ENCODE results near the gene IL1A.

Gene IL1A

DNA sequence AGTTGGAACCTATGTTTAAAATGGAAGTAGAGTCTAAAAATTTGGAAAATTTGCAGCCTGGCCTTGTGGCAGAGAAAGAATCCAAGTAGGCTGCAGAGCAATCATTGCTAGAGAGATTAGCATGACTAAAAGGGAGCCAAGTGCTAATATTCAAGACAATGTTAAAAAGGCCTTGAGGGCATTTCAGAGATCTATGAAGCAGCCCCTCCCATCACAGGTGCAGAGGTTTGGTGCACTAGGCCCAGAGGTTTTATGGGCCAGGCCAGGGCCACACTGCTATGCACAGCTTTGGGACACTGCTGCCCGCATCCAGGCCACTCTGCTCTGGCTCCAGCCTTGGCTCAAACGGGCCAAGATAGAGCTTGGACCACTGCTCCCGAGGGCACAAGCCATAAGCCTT lies 6.7 kb upstream of the IL1A start:
- no peak for DNase-seq

DNA sequence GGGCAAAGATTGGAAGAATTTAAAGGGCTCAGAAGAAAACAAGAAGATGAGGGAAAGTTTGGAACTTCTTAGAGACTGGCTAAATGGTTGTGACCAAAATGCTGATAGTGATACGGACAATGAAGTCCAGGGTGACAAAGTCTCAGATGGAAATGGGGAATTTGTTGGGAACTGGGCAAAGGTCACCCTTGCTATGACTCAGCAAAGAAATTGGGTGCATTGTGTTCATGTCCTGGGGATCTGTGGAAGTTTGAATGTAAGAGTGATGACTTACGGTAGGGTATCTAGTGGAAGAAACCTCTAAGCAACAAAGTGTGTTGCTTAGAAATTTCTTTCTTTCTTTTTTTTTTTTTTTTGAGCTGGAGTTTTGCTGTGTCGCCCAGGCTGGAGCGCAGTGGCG lies 6.0 kb upstream of the IL1A start:
- DNase-seq, result no peak

DNA sequence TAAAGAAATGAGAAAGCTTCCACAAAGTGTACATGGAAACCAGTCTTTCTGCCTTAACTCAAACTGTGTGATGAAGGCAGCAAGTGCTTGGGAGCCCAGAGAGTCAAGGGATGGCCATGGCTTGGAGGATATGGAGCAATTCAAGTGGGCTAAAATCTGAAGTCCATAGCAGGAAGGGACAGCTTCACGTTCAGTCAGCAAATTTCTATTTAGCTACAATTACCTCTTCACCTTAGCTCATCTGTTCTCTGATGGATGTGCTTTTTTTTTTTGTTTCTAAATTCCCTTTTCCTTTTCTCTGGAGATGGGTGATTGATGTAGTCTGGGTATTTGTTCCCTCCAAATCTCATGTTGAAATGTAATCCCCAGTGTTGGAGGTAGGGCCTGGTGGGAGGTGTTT lies 4.9 kb upstream of the IL1A start:
- no peak for DNase-seq

DNA sequence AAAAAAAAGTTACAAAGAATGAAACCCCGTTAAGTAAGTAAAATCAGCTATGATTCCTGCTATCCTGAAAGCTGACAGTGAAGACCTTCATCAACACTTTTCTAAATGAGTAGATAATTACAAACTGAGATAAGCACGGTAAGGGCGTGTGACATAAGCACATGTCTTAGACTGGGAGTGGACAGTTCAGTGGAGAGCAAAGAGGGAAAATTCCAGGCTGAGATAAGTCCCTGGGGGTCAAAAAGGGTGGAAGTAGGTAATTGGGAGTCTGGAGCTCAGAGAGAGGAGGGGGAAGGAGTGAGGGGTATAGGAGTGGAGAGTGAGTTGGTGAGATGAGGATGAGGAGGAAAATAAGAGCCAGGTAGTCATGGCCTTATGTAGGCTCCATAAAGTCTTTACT lies 4.4 kb upstream of the IL1A start:
- no peak for DNase-seq

DNA sequence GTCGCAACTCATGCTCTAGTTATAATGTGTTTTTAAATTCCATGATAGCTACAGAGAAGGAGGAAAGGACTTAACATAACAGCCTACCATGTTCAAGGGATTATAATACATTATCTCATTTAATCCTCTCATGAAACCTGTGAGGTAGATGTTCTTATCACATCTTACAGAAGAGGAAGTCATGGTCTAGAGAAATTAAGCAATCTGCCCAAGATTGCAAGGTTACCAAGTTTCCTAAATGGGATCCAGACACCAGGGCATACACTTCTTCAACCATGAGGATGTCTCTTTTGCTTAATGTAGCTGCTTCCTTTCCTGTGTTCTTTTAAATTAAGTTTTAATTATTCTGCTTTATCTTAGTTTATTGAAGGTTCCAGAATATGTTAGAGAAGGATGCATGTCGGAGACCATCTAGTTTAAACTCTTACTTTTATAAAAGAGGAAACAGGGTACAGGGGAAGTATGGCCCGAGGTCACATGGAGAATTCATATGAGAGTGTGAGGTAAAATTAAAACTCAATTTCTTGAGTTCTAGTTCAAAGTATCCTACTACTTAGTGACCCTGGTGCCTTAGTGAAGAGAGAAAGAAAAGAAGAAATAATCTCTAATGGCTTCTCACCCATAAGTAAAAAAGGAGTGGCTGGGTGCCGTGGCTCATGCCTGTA lies 3.6 kb upstream of the IL1A start:
- DNase-seq, result peak; percentile 76

DNA sequence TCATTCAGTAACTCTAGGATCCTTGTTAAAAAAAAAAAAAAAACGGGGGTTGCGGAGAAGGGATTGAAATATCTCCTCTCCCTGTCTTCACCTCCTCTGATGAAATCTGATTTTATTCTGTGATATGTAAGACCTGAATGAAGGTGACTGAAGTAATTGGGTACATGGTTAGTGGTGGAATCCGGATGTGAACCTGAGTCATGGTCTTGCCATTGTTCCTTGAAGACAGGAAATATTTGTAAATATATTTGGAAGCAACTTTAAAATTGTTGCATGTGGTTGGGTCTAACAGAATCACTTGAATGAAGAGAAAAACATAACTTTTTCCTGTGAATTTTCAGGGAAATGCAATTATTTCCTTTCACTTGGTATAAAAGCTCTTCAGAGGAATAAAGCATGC lies 3.0 kb upstream of the IL1A start:
- no peak for DNase-seq

DNA sequence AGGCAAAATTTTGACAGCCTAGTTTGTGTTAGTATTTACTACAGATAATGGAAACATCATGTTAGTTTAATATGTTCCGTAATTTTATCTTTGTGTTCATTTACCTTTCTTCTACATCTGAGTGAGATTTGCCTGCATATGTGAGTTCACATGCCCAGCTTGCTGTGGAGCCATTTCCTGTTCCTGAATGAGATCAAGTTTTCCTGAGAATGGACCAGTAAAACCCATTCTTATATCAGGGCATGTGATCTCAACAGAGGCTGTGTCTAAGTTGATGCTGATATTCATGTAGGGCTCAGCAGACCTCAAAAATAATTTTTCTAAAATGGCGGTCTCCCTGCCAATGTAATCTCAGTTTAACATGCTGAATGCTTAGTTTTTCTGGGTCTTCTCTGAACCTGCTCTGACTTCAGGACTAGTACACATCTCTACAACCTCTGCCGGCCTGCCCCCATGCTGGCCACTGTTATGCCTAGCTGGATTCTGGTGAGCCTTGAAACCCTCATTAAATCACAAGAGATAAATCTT lies 1.0 kb downstream of the IL1A start:
- DNase-seq, result no peak

DNA sequence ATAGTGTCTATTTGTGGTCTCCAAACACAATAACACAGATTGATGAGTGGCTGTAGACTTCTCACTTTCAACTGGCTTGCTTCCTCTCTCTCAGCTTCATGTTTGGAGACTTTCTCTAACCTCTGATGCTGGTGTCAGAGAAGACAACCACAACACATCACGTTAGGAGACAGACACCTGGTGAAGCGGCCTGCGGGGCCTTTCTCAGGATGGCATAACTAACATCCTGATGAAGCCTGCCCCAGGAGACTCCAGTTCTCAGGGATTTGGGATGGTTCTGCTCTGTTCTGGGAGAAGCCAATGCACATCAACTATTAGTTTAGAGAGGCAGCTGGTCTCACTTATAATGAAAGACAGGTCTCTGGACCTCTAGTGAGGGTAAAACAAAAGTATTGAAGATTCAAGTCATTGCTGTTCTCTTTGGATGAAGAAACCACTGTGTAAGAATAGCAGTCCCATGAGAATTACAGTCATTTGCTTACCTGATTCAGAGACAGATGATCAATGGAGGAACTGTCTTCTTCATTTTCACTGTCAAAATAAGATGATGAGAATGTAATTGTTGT lies 2.0 kb downstream of the IL1A start:
- no peak for DNase-seq

DNA sequence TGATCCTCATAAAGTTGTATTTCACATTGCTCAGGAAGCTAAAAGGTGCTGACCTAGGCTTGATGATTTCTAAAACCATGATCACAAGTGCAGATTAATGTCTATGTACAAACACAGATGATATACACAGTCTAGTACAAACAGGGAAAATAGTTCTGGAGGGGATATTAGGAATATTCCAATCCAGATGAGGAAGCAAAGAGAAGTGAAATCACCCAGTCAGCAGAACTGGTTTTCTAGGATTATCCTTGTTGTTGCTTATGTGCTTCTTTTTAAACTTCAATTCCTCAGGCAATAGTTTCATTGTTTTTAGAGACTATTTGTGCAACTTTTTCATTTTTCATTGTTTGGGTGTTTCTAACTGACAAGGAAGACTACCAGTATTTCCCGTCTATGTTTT lies 4.7 kb downstream of the IL1A start:
- no peak for DNase-seq

DNA sequence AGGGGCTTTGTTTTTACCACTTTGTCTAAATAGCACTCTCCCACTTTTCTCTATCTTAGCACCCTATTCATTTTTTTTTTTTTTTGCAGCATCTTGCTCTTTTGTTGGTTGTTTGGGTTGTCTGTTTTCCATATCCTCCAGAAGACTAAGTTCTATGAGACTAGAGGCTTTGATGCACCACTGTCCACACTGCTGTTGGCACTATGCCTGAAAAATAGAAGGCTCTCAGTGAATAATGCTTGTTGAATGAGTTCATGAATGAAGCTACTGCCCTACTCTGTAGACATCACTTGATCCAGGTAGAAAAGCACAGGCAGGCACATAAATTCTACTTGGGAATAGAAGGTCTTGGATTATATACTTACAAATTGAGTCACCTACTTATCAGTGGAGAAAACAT lies 7.3 kb downstream of the IL1A start:
- DNase-seq, result peak; percentile 26

DNA sequence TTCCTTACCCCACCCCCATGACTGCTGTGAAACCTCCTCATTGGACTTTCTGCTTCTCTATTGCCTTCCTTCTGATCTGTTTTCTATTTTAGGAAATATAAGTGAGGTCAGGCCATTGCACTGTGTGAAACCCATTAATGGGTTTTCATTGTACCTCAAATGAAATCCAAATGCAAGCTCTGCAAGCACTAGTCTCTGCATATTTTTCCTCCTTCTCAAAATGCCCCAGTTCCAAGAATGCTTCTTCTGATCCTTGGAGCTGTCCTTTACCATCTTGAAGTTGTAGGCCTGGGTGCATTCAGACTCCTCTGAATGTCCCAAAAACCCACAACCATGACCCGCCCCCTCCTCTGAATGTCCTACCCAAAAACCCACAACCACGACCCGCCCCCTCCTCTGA lies 8.2 kb downstream of the IL1A start:
- DNase-seq, result peak; percentile 24

DNA sequence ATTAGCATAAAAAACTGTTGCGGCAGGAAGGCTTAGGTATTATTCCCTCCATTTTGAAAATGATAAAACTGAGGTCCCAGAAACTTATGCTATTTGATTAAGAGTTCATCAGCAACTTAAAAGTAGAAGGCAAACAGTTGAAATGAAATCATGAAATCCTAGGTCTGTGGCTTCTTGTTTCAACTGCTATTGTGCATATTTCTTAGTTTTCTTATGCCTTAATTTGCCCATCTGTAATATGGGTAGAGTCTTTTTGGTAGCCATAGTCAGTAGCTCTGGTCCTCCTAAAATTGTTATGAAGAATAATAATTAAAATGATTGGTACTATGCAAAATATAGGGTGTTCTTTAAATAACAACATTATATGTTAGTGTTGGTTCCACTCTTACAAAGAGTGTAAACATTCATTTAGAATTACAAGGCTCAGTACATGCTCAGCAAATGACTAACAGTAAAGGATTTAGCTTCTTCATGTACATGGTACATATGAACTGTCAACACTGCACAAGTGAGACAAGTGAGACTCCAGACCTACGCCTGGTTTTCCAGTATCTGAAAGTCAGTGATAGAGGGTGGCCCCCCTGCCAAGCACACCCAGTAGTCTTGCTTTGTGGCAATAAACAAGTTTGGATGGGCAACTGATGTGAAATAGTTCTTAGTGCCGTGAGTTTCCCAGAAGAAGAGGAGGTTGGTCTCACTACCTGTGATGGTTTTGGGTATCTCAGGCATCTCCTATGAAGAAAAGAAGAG lies 9.6 kb downstream of the IL1A start:
- DNase-seq, result no peak

DNA sequence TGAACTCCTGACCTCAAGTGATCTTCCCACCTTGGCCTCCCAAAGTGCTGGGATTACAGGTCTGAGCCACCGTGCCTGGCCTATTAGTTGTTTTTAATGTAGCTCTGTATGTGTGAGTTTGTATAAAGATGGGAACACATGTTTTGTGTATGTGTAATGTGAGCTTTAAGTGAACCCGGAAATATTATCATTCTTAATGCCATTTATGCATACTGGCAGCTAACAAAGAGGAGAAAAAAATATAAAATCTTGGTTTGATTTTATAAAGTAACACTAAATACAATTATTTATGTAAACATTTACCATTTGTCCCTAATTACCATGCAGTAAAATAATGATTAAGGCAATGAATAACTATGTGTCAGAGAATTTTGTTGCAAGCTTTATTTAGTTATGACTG lies 10.7 kb downstream of the IL1A start:
- DNase-seq, result no peak

DNA sequence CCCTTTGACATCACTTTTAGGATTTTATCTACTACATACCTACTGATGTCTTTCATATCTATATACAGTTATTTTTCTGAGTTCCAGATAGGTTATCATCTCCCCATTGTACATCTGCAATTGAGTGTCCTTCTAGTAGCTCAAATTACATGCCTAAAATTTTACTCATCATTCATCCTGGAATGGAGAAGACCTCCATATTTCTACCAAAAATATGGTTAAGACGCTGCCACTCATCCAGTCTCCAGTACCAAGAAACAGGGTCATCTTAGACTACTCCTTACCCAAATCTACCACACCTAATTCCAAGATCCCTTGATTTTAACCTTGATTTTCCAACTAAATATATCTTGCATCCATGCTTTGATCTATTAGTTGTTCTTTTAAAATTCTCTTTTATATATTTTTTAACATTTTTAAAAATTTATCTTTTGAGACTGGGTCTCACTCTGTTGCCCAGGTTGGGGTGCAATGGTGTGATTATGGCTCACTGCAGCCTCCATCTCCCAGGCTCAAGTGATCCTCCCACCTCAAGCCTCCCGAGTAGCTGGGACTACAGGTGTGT lies 11.3 kb downstream of the IL1A start:
- no peak for DNase-seq

DNA sequence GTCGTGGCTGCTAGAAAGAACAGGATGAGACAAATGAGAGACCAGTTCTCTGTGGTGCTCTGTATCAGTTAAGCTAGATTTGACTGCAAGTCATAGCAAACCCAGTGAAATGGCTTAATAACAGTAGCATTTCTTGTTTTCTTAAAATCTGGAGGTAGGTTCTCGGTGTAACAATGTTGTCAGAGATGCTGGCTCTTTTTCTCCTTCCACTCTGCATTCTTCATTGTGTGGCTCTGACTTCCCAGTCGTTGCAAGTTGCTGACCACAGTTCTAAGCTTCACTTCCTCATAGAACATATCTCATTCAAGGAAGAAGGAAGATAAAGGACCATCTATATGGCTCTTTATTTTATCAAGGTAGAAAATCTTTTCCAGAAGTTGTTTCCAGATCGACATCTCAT lies 12.0 kb downstream of the IL1A start:
- peak; percentile 58 for DNase-seq

DNA sequence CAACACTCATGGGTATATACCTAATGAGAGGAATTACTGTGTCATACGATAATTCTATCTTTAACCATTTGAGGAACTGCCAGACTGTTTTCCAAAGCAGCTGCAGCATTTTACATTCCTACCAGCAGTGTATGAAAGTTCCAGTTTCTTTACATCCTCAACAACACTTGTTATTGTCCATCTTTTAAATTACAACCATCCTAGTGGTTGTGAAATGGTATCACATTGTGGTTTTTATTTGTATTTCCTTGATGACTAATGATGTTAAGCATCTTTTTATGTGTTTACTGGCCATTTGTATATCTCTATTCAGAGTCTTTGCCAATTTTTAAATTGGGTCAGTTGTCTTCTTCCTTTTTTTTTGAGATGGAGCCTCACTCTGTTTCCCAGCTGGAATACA lies 15.9 kb downstream of the IL1A start:
- peak; percentile 68 for DNase-seq

DNA sequence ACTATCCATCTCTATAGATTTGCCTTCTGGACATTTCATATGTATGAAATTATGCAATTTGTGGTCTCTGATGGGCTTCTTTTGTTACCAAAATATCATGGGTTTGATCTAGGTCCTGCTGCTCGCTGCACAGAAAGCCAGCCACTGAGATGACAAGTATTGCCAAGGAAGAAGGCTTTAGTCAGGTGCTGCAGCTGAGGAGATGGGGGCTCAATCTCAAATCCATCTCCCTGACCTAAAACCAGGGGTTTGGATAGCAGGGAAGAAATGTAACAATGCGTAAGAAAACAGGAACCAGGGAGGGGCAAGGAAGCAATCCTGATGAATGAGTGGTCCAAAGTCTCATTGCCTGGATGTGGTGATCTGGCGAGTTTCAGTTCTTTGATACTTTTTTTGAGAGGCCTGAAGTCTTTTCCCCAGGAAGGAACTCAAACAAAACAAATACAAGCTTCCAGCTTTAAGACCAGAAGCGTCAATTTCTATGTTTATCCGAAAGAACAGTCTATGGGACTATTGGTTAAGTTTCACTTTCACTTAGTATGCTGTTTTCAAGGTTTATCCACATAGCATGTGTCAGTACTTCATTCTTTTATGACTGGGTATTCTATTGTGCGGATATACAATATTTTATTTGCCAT lies 16.5 kb downstream of the IL1A start:
- peak; percentile 68 for DNase-seq

DNA sequence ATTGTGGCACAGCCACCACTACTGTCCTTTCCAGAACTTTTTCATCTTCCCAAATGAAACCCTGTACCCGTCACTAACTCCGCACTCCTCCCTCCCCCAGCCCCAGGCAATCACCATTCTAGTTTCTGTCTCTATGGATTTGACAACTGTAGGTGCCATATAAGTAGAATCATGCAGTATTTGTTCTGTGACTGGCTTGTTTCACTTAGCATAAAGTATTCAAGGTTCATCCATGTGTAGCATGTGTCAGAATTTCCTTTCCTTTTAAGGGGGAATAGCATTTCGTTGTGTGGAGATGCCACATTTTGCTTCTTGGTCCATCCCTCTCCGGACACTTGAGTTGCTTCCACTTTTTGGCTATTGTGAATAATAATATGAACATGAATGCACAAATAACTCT lies 19.0 kb downstream of the IL1A start:
- peak; percentile 55 for DNase-seq

DNA sequence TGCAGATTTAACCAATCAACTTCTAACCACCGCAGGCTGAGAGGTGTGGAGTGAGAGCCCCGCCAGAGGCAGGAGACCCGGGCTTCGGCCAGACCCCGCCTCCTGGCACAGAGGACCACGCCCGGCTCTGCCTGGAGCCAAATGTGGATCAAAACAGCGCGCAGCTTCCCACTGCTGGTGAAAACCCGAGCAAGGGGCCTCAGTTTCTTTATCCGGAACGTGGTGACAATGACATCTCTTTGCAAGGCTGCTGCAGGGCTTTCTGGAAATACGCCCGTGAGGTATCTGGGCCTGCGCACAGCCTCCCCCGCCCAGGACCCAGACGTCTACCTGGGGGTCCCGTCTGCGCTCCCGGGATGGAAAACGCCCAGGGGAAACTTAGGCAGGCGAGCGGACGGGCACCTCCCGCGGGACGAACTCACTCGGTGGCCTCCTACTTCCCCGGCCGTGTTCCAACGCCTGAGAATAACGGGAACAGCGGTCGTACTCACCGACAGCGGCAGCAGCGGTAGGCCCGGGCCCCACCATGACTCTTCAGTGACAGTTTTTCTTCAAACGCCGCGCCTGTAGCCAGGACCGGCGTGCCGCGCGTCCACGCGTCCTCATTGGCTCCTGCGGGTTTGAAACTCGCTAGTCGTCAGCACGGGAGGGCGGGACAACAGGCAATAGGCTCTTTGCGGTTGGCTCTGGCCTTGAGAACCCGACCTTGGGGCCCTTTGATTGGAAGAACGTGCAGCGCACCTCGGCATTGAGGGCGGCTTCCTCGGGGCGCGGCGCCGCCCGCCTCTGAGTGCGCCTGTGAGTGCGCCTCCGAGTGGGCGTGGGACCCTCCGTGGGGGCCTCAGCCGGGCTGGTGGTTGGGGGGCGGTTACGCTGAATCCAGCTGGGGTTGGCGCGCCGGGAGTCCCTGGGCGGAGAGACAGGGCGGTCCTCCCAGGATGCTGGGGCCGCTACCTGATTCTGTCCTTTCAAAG lies 19.9 kb downstream of the IL1A start, which contains the start of gene CKAP2L:
TSS of gene CKAP2L (minus strand) at position 539 of the 974 bp plus-strand sequence. CDS start at position 528, 11 bp downstream.
- DNase-seq, result peak; percentile 98

DNA sequence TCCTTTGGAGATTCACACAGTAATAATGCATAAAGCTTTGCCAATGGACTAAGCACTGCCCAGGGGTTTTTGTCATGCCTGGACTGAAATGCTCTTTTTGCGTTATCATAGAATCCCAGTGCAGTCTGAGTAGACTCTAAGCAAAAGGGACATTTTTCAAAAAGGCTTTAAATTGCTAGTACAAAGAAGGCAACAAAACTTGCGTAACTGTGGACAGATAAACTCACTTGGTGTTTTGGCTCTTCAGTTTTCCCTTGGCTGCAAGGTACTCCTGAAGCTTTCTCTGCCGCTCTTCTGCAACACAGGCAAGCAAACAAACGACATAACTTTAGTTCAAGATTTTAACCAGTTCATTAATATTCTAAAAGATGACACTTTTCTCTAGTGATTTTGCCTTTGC lies 22.0 kb downstream of the IL1A start:
- DNase-seq, result no peak

DNA sequence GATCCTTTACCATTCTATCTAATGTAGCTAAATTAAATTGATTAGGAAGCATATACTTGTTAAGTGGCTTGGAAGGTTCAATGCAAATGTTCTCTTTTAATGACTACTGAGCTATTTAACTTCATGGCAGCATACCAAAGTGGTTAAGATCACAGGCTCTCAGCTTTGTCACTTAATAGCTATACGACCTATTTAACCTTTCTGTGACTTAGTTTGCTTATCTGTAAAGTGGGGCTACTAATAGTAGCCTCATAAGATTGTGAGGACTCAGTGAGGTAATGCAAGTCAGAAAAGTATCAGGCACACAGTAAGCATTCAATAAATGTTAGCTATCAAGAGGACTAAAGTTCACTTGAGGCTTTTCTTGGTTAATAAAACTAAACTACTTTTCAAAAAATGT lies 24.1 kb downstream of the IL1A start:
- DNase-seq, result no peak

DNA sequence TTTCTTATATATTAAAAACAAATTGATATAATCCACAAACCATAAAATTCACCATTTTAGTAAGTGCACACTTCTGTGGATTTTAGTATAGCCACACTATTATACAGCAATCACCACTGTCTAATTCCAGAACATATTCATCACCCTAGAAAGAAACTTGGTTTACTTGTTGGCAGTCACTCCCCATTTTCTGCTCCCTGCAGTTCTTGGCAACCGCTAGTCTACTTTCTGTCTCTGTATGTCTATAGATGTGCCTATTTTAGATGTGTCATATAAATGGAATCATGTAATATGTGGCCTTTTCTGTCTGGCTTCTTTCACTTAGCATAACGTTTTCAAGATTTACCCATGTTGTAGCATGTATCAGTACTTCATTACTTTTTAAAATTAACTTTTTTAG lies 25.6 kb downstream of the IL1A start:
- no peak for DNase-seq
